Hepatocyte (in vitro differentiated cells): Measurements from ENCODE around the gene OR10C1. TPM values are rescaled to one million over a fixed set of nuclear protein-coding genes. Genes with fewer than 3 reads are reported as not detected.

Experiments used
- DNase-seq: peaks from one replicate; pipeline ENCODE4 v3.0.0-alpha.2; 2016; ENCODE audit warnings: low spot score
- H2AFZ ChIP-seq: fragments of 200-600 bp; sonication (generic); 2 replicates; pipeline ENCODE4 v1.6.0; 2016; ENCODE audit warnings: antibody characterized with exemption, mild to moderate bottlenecking
- H3K27ac ChIP-seq: fragments of 200-600 bp; sonication (generic); 2 replicates; pipeline ENCODE4 v1.5.1; 2016; ENCODE audit warnings: mild to moderate bottlenecking
- H3K27me3 ChIP-seq: fragments of 200-600 bp; sonication (generic); 2 replicates; pipeline ENCODE4 v1.6.1; 2016
- H3K36me3 ChIP-seq: fragments of 200-600 bp; sonication (generic); replicated peaks from 2 replicates; pipeline ENCODE4 v1.5.1; 2016; ENCODE audit warnings: low read depth; ENCODE audit not compliant: insufficient read depth
- H3K4me1 ChIP-seq: fragments of 200-600 bp; sonication (generic); 2 replicates; pipeline ENCODE4 v1.5.1; 2016; ENCODE audit warnings: mild to moderate bottlenecking, moderate library complexity; ENCODE audit not compliant: insufficient read depth
- H3K4me2 ChIP-seq: fragments of 200-600 bp; sonication (generic); 2 replicates; pipeline ENCODE4 v1.6.0; 2016
- H3K4me3 ChIP-seq: fragments of 200-600 bp; sonication (generic); 2 replicates; pipeline ENCODE4 v1.5.1; 2016; ENCODE audit warnings: mild to moderate bottlenecking
- H3K79me2 ChIP-seq: fragments of 200-600 bp; sonication (generic); 2 replicates; pipeline ENCODE4 v1.6.0; 2017; ENCODE audit warnings: mild to moderate bottlenecking
- H3K9me2 ChIP-seq: fragments of 200-600 bp; sonication (generic); replicated peaks from 2 replicates; pipeline ENCODE4 v1.6.0; 2017; ENCODE audit warnings: mild to moderate bottlenecking; ENCODE audit not compliant: insufficient read depth
- H3K9me3 ChIP-seq: fragments of 200-600 bp; sonication (generic); 2 replicates; pipeline ENCODE4 v1.5.1; 2016; ENCODE audit warnings: low read depth, mild to moderate bottlenecking
- H4K20me1 ChIP-seq: fragments of 200-600 bp; sonication (generic); 2 replicates; pipeline ENCODE4 v1.6.0; 2016; ENCODE audit warnings: mild to moderate bottlenecking; ENCODE audit not compliant: insufficient read depth, poor library complexity, severe bottlenecking
- EZH2 ChIP-seq: fragments of 200-600 bp; sonication (generic); IDR thresholded peaks from 2 replicates; pipeline ENCODE4 v1.6.1; 2016; ENCODE audit warnings: antibody characterized with exemption, mild to moderate bottlenecking, borderline replicate concordance
- EZH2phosphoT487 ChIP-seq: fragments of 200-600 bp; sonication (generic); IDR thresholded peaks from one replicate; pipeline ENCODE4 v1.6.1; 2018; ENCODE audit warnings: antibody characterized with exemption, mild to moderate bottlenecking, low read depth, moderate library complexity; ENCODE audit not compliant: unreplicated experiment, severe bottlenecking
- WGBS: methylation state at CpG from one replicate; pipeline ENCODE4 v1.1.6; 2016; ENCODE audit warnings: low lambda C conversion rate; ENCODE audit errors: missing lambda C conversion rate; 5-methylcytosine and 5-hydroxymethylcytosine counted together
- polyA plus RNA-seq: library from polyadenylated mRNA; unstranded; fragments of >200 nt; fragmentation: Nextera tagmentation; extraction: Ambion mirVana; gene quantifications from 2 replicates; pipeline ENCODE4 v1.2.1, GENCODE V29; 2016
- total RNA-seq: library from RNA; depleted of rRNA; stranded (reverse); fragments of >200 nt; gene quantifications from 2 replicates; pipeline ENCODE4 v1.2.3, GENCODE V29; 2014
- TF ChIP-seq, protein P1 (sequence below): fragments of 200-600 bp; sonication (generic); IDR thresholded peaks from 2 replicates; pipeline ENCODE4 v1.5.1; 2016; ENCODE audit warnings: antibody characterized with exemption, mild to moderate bottlenecking; ENCODE audit not compliant: poor library complexity

Gene OR10C1
- total RNA-seq (not detected in 2 replicates), polyA plus RNA-seq (not detected in 2 replicates)

GRCh38 chr6:29439006-29439405 lies at the start of gene OR10C1:
OR10C1 (plus strand) TSS chr6:29439306; CDS start chr6:29440016, 710 bp downstream.
- Histone ChIP-seq H2AFZ (no peak within 1 kb of the TSS), H3K27ac (no peak within 1 kb of the TSS)

GRCh38 chr6:29395331-29395730 lies 43.8 kb upstream of the OR10C1 start, which contains the start of gene OR12D2:
OR12D2 (plus strand) TSS chr6:29395631; CDS start chr6:29396700, 1,069 bp downstream.
- H2AFZ ChIP-seq = no peak within 1 kb of the TSS
- no peaks in the 10 kb centered on the region for H3K36me3 ChIP-seq
- H3K4me3 ChIP-seq = no peak within 1 kb of the TSS
- no peaks in the 10 kb centered on the region for H3K79me2 ChIP-seq
- no peak for DNase-seq
- no peak within 1 kb of the TSS for H3K4me2 ChIP-seq
- no peaks in the 10 kb centered on the region for H3K9me3 ChIP-seq
- H3K27me3 ChIP-seq = no peaks in the 10 kb centered on the region
- H3K4me1 ChIP-seq = no peaks in the 10 kb centered on the region
- TF ChIP-seq, protein P1, sequence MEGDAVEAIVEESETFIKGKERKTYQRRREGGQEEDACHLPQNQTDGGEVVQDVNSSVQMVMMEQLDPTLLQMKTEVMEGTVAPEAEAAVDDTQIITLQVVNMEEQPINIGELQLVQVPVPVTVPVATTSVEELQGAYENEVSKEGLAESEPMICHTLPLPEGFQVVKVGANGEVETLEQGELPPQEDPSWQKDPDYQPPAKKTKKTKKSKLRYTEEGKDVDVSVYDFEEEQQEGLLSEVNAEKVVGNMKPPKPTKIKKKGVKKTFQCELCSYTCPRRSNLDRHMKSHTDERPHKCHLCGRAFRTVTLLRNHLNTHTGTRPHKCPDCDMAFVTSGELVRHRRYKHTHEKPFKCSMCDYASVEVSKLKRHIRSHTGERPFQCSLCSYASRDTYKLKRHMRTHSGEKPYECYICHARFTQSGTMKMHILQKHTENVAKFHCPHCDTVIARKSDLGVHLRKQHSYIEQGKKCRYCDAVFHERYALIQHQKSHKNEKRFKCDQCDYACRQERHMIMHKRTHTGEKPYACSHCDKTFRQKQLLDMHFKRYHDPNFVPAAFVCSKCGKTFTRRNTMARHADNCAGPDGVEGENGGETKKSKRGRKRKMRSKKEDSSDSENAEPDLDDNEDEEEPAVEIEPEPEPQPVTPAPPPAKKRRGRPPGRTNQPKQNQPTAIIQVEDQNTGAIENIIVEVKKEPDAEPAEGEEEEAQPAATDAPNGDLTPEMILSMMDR = no peak
- TF ChIP-seq EZH2 (no peak), EZH2phosphoT487 (no peak)
- H3K27ac ChIP-seq = no peak within 1 kb of the TSS
- no peaks in the 10 kb centered on the region for H3K9me2 ChIP-seq
- H4K20me1 ChIP-seq = no peaks in the 10 kb centered on the region

More at GRCh38 chr6:29439006-29439405, at the start of gene OR10C1:
- TF ChIP-seq EZH2 (no peak), EZH2phosphoT487 (no peak)
- TF ChIP-seq, protein P1 = no peak
- H3K27me3 ChIP-seq = peaks cover 5% of the 10 kb centered on the region
- H3K36me3 ChIP-seq = no peaks in the 10 kb centered on the region
- H3K4me1 ChIP-seq = no peaks in the 10 kb centered on the region
- H3K79me2 ChIP-seq = no peaks in the 10 kb centered on the region
- H3K9me3 ChIP-seq = no peaks in the 10 kb centered on the region
- no peaks in the 10 kb centered on the region for H4K20me1 ChIP-seq
- no peak within 1 kb of the TSS for H3K4me2 ChIP-seq
- no peaks in the 10 kb centered on the region for H3K9me2 ChIP-seq
- no peak for DNase-seq
- H3K4me3 ChIP-seq = no peak within 1 kb of the TSS

DNA sequence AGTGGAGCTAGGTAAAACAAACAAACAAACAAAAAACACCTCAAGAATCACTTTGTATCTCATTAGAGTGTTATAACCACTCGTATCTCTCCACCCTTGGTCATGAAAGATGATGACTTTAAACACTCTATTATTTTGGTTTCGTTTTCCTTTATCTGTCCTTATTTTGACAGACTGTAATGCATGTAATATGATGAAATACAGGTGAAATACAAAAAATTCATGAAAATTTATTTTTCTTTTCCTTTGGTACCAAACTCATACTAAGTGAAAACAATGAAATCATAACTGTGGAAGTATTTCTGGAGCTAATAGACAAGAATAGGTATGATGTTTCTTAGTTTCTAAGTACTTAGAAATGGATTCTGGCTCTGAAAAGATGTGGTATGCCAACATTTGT lies 39.6 kb upstream of the OR10C1 start:
- no peak overlapping the region for H2AFZ ChIP-seq
- DNase-seq = no peak
- H3K4me1 ChIP-seq = no peaks in the 10 kb centered on the region
- H3K27ac ChIP-seq = no peak overlapping the region
- H3K36me3 ChIP-seq = no peaks in the 10 kb centered on the region
- H3K4me2 ChIP-seq = no peak overlapping the region
- no peak overlapping the region for H3K4me3 ChIP-seq
- no peaks in the 10 kb centered on the region for H3K9me2 ChIP-seq
- H3K79me2 ChIP-seq = no peaks in the 10 kb centered on the region
- no peaks in the 10 kb centered on the region for H4K20me1 ChIP-seq
- 84% methylated on average over 2 of the region's 2 CpGs for WGBS
- H3K27me3 ChIP-seq = no peaks in the 10 kb centered on the region
- H3K9me3 ChIP-seq = no peaks in the 10 kb centered on the region
- TF ChIP-seq EZH2phosphoT487 (no peak), EZH2 (no peak)
- TF ChIP-seq, protein P1 = no peak

DNA sequence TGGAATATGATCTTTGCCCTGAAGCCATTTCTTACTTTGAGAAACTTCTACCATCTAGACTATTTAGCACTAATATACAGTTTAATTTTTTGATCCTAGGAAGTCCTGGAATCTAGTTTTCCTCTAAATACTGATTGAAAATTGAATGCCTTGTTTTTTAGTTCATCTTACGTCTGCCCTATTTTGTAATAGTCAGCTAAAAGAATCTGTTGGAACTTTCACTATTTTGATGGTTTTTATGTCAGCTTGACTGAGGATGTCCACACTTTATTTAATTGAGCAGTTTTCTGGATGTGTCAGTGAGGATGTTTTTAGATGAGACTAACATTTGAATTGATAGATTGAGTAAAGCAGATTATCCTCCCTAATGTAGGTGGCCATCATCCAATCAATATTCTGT lies 35.3 kb upstream of the OR10C1 start:
- no peak for DNase-seq
- H3K79me2 ChIP-seq = no peaks in the 10 kb centered on the region
- H3K27me3 ChIP-seq = no peaks in the 10 kb centered on the region
- H3K4me1 ChIP-seq = no peaks in the 10 kb centered on the region
- 46% methylated on average over 1 of the region's 1 CpG for WGBS
- no peak overlapping the region for H3K4me2 ChIP-seq
- no peaks in the 10 kb centered on the region for H3K9me3 ChIP-seq
- no peaks in the 10 kb centered on the region for H3K36me3 ChIP-seq
- no peak overlapping the region for H3K4me3 ChIP-seq
- H3K27ac ChIP-seq = no peak overlapping the region
- no peaks in the 10 kb centered on the region for H4K20me1 ChIP-seq
- no peaks in the 10 kb centered on the region for H3K9me2 ChIP-seq
- TF ChIP-seq EZH2phosphoT487 (no peak), EZH2 (no peak)
- TF ChIP-seq, protein P1 = no peak
- H2AFZ ChIP-seq = no peak overlapping the region
